Left lobe of liver (tissue), 2 donors: ENCODE data around the gene CRTC1. TPM values are rescaled to one million over a fixed set of nuclear protein-coding genes. Genes with fewer than 3 reads are reported as not detected.

Experiments
- ATAC-seq: fragments of 200-7000 bp; cut with Tn5 transposase; one replicate; pipeline ENCODE4 v1.9.1; 2020; ENCODE audit warnings: mild to moderate bottlenecking, moderate library complexity
- DNase-seq: peaks from one replicate; pipeline ENCODE4 v3.0.0-alpha.2; 2020; ENCODE audit warnings: low spot score
- total RNA-seq: library from RNA; stranded (reverse); gene quantifications from one replicate; pipeline ENCODE4 v1.2.1, GENCODE V29; 2021
- donor health status: DM: no; HTN: no; CAD: no; lungs with moderate emphysema.
- donor health status: DM: no; HTN: yes; CAD: no.

Gene CRTC1
- total RNA-seq, 1 donor from 2014 or later, result 6.2 TPM

DNA sequence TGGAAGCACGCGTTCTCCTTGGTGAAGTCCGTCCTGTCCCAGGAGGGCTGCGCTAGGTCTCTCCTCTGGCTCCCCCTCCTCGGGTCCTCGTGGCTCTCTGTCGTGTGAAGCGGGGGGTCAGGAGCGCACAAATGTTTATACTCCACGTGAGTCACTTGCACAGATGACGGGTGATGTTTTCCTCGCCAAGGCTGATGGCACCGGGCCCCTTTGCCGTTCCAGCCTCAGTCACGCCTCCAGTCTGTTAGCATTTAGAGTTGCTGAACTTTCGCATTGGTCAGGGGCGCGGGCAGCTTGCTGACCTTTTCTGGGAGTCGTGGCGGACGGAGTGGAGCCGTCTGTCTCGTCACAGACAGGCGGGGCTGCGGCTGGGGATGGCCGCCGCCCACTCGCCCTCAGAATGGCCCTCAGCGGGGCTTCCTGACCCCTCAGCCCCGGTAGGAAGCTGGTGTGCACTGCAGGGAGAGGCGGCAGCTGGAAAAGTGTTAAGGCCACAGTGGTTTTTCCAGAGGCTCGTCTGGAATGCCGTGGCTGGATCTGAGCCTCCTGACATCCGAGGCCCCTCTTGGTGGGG is 32.9 kb upstream of the CRTC1 start:
- no peak for DNase-seq
- peak; percentile 40 for ATAC-seq

DNA sequence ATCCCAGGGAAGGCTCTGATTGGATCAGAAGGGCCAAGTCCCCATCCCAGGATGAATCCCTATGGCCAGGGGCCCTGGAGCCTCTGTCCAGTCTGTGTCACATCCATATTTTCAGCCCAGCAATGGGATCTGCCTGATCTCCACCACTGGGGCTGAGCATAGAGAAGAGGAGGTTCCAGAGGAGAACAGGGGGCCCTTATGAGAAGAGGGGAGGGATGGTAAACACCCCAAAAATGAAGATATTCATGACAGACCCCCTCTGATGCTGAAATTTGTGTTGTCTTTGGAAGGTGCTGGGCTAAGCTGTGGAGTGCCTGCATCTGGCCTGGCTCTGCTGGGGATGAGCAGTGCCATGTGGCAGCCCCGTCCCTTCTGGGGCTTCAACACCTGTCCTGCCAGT is 32.2 kb upstream of the CRTC1 start:
- ATAC-seq (no peak), DNase-seq (no peak)

DNA sequence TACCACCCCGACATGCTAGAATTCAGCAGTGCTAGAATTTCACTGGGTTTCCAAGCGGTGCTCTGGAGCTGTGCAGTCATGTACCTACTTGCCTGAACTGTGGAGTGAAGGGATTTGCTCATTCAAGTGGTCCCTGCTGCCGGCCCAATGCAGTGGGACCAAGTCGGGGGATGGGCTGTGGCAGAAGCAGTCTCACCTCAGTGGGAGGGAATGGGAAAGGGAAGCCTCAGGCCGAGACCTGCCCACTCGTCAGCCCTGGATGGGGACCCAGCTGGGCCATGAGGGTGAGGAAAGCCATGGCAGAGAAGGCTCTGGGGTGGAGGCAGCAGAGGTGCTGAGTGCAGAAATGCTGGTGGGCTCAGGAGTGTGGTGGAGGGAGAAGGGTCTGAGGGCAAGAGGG is 31.7 kb upstream of the CRTC1 start:
- ATAC-seq (no peak), DNase-seq (no peak)

DNA sequence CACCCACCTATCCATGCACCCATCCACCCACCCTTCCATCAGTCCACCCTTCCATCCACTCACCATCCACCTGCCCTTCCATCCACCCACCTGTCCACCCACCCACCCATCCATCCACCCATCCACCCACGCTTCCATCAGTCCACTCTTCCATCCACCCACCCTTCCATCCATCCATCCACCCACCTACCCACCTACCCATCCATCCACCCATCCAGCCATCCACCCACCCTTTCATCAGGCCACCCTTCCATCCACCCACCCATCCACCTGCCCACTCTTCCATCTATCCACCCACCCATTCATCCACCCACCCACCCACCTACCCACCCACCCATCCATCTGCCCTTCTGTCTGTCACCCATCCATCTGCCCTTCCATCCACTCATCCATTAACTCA is 29.6 kb upstream of the CRTC1 start:
- ATAC-seq (no peak), DNase-seq (no peak)

DNA sequence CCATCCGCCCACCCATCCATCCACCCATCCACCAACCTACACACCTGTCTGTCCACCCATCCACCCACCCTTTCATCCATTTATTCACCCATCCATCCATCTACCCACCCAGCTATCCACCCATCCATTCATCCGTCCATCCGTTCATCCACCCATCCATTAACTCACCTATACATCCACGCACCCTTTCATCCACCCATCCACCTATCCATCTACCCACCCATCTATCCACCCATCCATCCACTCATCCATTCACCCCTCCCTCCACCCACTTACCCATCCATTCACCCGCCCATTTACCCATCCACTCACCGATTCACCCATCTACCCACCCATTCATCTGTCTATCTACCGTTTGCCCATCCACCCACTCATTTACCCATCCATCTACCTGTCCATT is 29.0 kb upstream of the CRTC1 start:
- ATAC-seq, result no peak
- no peak for DNase-seq

DNA sequence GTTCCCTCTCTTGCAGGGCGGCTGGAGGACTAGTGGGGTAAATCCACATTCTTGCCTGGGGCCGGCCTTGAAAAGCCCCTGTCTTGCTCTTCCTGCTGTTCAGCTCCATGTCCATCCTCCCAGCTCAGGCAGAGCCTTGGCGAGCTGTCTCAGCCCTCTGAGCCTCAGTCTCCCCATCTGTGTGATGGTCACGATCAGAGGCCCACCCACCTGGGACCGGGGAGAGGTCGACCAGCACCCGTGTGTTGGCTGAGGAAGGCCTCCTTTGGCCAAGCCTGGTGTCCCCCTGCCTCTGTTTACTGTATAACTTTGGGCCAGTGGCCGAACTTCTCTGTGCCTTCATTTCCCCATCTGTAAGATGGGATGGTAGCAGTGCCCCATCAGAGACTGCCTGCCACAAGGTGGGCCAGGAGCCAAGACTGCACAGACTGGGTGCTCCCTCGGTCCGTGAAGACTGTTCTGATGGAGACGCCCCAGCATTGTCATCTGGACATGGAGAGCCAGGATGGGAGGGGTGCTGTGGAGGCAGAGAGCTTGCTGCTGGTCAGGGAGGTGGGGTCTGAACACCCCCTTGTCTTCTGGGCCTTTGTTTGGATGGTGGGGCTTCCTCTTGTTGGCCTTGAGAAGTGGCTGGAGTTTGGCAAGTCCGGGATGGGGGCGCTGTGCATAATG is 28.2 kb upstream of the CRTC1 start:
- no peak for ATAC-seq
- DNase-seq, result no peak

DNA sequence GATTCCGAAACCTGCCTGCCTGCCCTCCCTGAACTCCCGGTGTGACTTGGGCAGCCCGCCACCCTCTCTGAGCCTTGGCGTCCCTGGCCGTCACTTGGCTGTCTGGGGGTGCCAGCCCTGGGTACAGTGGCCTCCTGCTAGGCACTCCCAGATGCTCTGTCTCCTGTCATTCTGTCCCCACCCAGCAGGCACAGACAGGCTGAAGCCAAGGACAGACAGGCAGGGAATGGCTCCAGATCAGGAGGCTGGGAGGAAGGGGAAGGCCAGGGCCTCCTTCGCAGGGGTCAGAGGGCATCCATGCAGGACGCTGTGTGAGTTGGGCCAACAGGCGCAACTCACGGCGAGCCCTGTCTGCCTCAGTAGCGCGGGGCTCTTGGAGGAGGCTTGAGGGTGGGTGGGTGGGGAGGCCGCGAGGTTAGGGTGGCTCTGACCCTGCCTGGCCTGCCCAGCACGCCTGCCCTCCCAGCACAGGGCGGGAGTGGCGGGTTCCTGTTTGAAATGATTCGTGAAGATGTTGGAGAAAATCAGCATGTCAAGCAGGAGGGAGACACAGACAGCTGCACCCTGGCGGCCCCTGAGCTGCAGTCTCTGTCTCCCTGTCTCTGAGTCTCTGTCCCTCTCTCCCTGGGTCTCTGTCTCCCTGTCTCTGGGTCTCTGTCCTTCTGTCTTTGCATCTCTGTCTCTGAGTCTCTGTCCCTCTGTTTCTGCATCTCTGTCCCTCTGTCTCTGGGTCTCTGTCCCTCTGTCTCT is 27.0 kb upstream of the CRTC1 start:
- no peak for ATAC-seq
- DNase-seq, result no peak

DNA sequence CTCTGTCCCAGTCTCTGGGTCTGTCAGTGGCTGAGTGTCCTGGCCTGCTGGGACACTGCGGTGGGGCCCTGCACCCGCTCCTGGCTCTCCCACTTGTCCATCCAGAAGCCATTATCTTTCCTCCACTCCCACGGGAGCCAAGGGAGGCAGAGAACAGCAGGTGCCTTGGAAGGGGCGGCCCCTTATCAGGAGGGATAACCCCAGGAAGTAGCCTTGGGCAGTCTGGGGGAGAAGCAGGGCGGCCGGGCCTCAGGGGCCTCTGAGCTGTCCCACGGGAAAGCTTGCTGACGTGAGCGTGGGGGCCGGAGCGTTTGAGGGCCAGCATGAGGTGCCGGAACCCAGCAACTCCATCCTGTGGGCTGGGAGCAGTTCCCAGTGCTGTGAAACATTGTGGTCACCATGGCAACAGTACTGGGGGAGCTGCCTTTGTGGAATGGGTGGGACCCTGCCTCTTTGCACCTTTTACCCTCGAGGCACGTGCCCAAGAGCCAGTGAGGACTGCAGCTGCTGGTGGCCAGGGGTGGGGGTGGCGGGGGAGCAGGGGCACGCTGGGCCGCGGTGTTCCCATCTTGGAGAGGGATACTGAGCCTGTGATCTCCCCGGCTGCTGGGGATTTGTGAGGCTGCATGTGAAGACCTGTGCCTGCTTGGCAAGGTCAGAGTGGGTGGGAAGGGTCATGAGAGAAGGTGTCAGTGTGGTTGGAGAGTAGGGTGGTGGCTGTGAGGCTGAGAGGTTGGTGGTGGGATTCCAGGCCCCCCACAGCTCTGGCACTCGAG is 25.7 kb upstream of the CRTC1 start:
- no peak for ATAC-seq
- no peak for DNase-seq

DNA sequence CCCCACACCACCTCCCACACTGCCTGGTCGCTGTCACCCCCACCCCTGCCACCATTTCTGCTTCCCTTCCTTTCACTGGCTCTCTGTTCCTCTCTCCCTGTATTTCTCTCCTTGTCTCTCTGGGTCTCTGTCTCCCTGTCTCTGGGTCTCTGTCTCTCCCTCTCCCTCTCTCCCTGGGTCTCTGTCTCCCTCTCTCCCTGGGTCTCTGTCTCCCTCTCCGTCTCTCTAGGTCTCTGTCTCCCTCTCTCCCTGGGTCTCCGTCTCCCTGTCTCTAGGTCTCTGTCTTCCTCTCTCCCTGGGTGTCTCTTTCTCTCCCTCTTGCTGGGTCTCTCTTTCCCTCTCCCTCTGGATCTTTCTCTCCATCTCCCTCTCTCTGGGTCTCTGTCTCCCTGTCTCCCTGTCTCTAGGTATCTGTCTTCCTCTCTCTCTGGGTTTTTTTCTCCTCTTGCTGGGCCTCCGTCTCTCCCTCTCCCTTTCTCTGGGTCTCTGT is 25.1 kb upstream of the CRTC1 start:
- no peak for ATAC-seq

DNA sequence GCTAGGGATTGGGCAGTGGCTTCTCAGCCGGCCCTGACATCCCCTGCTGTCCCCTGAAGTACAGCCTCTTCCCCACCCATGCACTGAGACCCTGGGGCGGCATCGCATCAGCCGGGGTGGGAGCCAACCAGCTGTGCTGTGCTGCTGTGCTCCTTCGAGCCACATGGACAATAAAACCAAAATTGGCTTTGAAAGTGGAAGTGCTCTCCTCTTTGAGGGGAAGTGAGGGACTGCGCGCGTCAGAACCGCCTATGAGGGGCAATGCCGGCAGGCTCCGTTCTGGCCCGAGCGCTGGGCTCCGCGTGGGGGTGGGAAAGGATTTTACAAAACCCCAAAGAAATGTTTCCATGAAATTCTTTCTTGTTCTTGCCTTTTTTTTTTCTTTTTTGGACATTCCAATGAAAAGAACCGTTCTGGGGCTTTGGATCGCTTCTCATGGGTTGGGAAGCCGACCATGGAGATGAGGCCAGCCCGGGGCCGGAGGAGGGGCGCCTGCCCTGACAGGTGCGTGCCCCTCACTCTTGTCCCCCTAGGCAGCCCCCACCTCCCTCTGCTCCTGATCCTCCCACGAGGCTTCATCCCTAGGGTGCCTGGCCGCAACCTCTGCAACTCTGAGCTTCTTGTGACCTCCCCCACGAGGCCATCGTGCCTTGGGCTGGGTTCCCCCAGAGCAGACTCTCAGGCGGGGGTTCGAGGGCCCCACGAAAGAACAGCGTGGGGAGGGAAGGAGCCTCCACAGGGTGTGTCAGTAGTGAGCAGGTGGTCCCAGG is 24.0 kb upstream of the CRTC1 start:
- ATAC-seq (peak; percentile 13), DNase-seq (no peak)

More for the DNA sequence above, 25.1 kb upstream of the CRTC1 start:
- DNase-seq, result no peak

DNA sequence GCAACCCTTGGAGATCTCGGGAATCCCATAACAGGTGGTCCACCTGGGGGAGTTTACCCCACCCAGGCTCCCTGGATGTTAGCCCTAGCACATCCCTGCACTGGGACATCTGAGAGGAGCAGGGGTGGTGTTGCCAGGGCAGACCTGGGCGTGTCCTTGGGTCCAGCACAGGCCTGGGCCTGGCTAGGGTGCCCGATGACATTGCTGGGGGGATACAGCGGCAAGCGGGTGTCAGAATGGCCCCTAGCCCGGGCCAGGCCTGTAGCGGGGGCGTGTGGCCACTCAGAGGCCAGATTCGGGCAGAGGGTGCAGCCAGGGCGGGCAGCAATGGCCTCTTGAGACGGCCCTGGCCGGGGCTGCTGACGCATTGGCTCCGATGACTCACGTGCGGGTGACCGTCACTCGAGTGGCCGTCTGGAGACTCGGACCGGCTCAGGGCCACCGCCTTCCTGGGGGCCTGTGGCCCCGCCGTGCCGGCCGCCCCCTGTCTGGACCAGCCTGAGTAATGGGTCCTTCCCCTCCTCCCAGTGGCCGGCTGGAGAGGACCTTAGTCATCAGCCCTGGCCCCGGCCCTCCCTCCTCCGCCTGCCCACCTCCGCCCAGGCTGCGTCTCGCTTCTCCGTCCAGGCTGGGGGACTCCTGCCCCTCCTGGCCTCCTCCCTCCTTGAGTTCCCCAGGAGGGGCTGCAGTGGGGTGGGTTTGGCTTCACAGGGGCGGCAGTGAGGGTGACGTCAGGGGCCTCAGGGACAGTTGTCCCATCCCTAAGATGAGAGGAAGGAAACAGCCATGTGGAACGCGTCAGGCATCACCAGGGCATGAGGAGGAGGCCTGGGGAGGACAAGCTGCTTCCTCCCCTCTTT is 23.2 kb upstream of the CRTC1 start:
- DNase-seq, result no peak
- no peak for ATAC-seq

DNA sequence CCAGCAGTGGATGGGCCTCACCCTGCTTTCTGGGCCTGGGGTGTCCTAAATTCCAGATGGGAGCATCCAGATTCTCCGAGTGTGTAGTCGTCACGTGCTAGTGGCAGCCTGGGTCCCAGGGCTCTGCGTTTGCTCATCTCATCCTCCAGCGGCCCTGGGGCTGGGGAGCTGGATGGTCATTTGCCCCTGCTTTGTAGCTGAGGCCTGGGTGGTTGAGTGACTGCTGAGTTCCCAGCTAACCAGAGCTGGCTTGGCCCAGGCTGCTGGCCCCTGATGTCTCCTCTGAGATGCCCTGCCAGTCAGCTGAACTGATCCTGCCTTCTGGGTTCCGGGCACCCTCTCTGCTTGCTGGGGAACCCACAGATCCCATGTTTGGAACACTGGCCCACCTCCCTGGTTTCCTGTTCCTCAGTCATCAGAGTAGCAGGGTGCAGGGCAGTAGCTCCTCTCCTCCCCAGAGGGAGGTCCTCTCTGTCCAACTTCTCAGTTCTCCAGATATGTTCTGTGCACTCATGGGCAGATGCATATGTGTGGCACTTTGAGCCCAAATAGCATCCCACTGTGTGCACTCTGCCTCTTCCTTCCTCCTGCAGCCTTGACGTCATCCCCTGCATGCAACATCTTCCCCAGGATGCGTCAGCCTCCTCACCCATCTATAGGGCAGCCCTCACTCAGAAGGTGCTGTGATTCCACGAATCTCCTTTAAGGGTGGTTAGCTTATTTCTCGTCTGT is 22.4 kb upstream of the CRTC1 start:
- ATAC-seq (no peak), DNase-seq (no peak)

DNA sequence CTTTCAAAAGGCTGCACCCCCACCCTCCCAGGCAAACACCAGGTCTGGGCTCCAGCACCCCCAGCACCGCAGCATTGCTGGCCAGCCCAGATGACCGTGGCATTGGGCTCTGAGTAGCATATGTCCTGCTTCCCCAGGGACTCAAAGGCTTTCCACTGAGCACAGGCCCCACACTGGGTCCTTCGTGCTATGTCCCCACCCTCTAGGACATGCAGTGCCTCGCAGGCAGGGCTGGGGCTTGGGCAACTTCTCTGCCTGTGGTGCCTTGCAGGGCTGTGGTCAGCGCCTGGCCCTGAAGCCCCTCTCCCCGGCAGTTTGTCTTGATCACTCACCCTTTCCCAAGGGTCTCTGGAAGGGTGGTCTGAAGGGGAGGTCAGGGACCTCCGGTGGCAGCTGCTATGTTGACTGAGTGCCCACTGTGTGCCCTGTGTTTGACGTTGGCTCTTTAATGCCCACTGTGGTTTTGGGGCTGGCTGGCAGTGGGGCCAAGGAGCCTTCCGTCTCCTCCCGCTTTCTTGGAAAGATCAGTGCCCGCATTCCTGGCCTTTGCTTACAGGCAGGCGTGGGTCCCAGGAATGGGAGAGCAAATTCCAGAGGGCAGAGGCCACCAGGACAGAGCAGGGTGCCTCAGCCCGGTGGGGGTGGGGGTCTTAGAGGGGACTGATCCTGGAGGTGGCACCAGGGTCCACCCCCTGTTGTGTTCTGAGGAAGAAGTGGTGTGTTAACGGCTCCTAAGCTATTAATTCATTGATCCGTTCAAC is 20.3 kb upstream of the CRTC1 start:
- ATAC-seq, result no peak
- DNase-seq, result no peak

DNA sequence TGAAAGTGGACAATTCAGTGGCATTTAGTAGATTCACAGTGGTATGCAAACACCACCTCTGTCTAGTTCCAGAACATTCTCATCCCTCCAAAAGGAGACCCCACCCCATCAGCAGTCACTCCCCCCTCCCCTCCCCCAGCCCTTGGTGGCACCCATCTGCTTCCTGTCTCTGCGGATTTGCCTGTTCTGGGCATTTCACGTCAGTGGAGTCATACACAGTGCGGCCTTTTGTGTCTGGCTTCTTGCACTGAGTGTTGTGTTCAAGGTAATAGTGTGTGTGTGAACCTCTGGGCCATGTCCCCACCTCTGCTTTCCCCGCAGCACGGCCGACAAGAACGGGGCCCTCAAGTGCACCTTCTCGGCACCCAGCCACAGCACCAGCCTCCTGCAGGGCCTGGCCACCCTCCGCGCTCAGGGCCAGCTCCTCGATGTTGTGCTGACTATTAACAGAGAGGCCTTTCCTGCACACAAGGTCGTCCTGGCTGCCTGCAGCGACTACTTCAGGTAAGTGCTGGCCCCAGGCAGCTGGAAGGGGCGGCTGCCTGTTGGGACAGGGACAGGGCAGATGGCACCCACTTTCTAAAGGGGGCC is 19.4 kb upstream of the CRTC1 start:
- no peak for ATAC-seq
- DNase-seq, result no peak

DNA sequence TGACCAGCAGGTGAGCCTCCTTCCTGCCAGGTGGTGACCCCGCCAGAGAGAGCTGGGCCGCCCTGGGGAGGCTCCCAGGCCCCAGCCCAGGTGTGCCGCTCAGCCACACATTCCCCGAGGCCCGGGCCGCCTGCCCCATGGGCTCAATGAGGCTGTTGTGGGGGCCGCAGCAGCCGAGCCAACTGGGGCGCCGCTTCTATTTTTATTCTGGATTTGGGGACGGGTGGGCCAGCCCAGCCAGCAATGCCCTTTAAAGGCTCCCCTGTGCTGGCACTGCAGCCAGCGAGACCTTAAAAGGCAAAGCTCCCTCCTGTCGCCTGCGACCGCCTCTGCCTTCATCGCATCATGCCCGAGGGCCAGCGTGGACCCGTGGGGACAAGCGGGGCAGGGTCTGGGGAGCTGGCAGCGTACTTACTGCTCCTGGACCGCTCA is 17.7 kb upstream of the CRTC1 start:
- ATAC-seq, result no peak
- no peak for DNase-seq

DNA sequence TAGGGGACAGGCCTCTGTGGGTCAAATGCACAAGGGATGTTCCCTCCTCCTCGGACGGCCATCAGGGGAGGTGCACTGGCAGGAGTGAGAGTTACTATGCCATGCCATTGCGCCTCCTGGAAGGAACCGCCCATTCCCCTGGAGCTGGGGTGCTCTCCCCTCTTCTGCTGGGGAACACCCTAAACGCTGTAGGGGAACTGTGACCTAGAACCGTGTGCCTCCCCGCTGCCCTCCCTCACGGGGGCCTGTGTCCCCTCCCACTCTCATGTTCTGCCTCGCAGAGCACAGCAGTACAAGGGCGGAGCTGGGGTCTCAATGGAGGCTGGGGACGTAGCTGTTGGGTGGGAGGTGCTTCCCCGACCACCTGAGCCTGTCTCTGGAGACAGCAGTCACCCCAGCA is 17.2 kb upstream of the CRTC1 start:
- no peak for ATAC-seq
- DNase-seq, result no peak

DNA sequence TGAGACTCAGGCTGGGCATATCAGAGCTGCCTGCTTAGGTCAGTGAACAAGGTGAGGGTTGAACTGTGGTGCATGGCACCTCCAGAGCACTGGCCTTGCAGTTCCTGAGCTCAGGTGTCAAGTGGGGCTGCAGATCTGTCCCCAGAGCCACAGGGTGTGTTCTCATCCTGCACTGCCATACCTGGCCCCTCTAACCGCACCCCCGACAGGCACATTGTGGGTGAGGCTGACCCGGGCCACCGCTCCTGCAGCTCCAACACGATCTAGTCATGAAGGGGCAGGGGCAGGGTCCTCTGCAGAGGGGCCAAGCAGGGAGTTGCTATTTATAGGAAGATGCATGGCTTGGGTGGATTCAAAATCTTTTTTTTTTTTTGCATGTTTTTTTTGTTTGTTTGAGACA is 16.7 kb upstream of the CRTC1 start:
- DNase-seq (no peak), ATAC-seq (no peak)
